ENCODE data around the gene LONRF2. TPM values are rescaled to one million over a fixed set of nuclear protein-coding genes. Genes with fewer than 3 reads are reported as not detected.

Gene LONRF2
- total RNA-seq, 1 experiment from 2014 or later: 1.6 TPM

GRCh38 chr2:100259106-100259505 is 63.2 kb downstream of the LONRF2 start:
- no peaks in the 10 kb centered on the region for H3K36me3 ChIP-seq (ENCODE audit: control insufficient read depth in 1 of 2, insufficient read depth in 2 of 2, low read length in 2 of 2)
- no peaks in the 10 kb centered on the region for H3K79me2 ChIP-seq (ENCODE audit: insufficient read depth, low read length)
- DNase-seq (ENCODE audit: low read depth, low spot score) (no peak), ATAC-seq (no peak)
- no peak overlapping the region for H3K4me2 ChIP-seq (ENCODE audit: low read length)
- no peaks in the 10 kb centered on the region for H3K9me2 ChIP-seq (ENCODE audit: insufficient read depth)
- H3K4me3 ChIP-seq (replicated peaks in 1 of 2; ENCODE audit: low read depth in 1 of 2, low read length in 2 of 2): no peak overlapping the region
- H3K27me3 ChIP-seq (ENCODE audit: insufficient read depth, low read length): no peaks in the 10 kb centered on the region
- intact Hi-C loops (cut with micrococcal nuclease): no loop called here
- no peak overlapping the region for H3K27ac ChIP-seq (ENCODE audit: low read depth, low read length)
- no TSS peak for BruUV-seq (replicated peaks)
- TF ChIP-seq ZNF274 (IDR thresholded peaks at IDR 0.05; ENCODE audit: low read depth, low read length) (no peak), SP1 (IDR thresholded peaks at IDR 0.05; ENCODE audit: low read depth) (no peak), ATF3 (IDR thresholded peaks at IDR 0.05) (no peak), FOSL1 (IDR thresholded peaks at IDR 0.05; ENCODE audit: low read depth) (no peak), EGR1 (IDR thresholded peaks at IDR 0.05; ENCODE audit: low read depth) (no peak), CEBPB (IDR thresholded peaks at IDR 0.05; ENCODE audit: low read depth) (no peak), JUND (IDR thresholded peaks at IDR 0.05) (no peak), POLR2AphosphoS5 (IDR thresholded peaks at IDR 0.05; ENCODE audit: low read depth, low read length) (no peak), EZH2phosphoT487 (IDR thresholded peaks at IDR 0.05; ENCODE audit: borderline replicate concordance) (no peak)
- CTCF ChIA-PET: no interaction called here
- H2AFZ ChIP-seq (ENCODE audit: low read depth, low read length, poor library complexity, severe bottlenecking): no peak overlapping the region
- H3K9me3 ChIP-seq (ENCODE audit: control insufficient read depth in 1 of 2, insufficient read depth in 1 of 2, low read depth in 1 of 2, low read length in 2 of 2): peaks cover 0 to 3% of the 10 kb centered on the region in 2 experiments; a peak in 1 of 4 replicates
- 0 out of 4 replicates have a peak, but pooled peaks cover 0 to 6% of the 10 kb centered on the region in 2 experiments for H3K4me1 ChIP-seq (ENCODE audit: control insufficient read depth in 1 of 2, insufficient read depth in 2 of 2, low read length in 2 of 2)
- no peaks in the 10 kb centered on the region for H4K20me1 ChIP-seq (ENCODE audit: insufficient read depth)
- RAD21 ChIA-PET (ENCODE audit: low non-redundant PET in 1 of 2, low total read pairs in 2 of 2, uncharacterized antibody in 2 of 2, unreplicated experiment in 2 of 2): no interaction called here
- POLR2A ChIA-PET: no interaction called here
- H3K9ac ChIP-seq (ENCODE audit: low read length): no peak overlapping the region

DNA sequence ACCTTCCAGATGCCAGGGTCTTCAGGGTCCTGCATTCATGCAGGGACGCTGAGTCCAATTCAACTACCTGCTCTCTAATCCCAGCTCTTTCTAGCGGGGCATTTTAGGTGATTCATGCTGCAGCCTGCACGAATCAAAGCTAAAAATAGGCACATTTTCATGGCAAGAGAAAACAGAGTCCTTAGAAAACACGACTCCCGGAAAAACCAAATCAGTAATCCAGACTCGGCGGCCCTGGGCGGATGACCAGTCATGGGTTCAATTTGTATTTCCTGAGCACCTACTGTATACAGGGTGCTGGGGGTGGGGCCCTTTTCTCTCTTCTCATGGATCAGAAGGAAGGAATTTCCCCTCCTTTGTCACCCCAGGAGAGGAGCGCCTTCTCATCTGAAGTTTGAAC is 64.4 kb downstream of the LONRF2 start:
- H3K9me3 ChIP-seq (ENCODE audit: control insufficient read depth in 1 of 2, insufficient read depth in 1 of 2, low read depth in 1 of 2, low read length in 2 of 2): peaks cover 0 to 3% of the 10 kb centered on the region in 2 experiments; a peak in 1 of 4 replicates
- H3K9me2 ChIP-seq (ENCODE audit: insufficient read depth): no peaks in the 10 kb centered on the region
- intact Hi-C loops (cut with micrococcal nuclease): no loop called here
- H3K36me3 ChIP-seq (ENCODE audit: control insufficient read depth in 1 of 2, insufficient read depth in 2 of 2, low read length in 2 of 2): no peaks in the 10 kb centered on the region
- DNase-seq (ENCODE audit: low read depth, low spot score): no peak
- TF ChIP-seq CEBPB (IDR thresholded peaks at IDR 0.05; ENCODE audit: low read depth) (no peak), EZH2 (IDR thresholded peaks at IDR 0.05) (no peak), RAD21 (IDR thresholded peaks at IDR 0.05; ENCODE audit: low read depth) (no peak), TCF7L2 (IDR thresholded peaks at IDR 0.05; ENCODE audit: borderline replicate concordance, extremely low read depth, insufficient read depth, insufficient read length) (no peak), MAX (IDR thresholded peaks at IDR 0.05) (no peak), EZH2phosphoT487 (IDR thresholded peaks at IDR 0.05; ENCODE audit: borderline replicate concordance) (no peak), JUND (IDR thresholded peaks at IDR 0.05) (no peak), SIN3A (IDR thresholded peaks at IDR 0.05; ENCODE audit: low read depth) (no peak), ATF3 (IDR thresholded peaks at IDR 0.05) (no peak), ZNF274 (IDR thresholded peaks at IDR 0.05; ENCODE audit: low read depth, low read length) (no peak), YY1 (IDR thresholded peaks at IDR 0.05; ENCODE audit: extremely low read depth, insufficient replicate concordance, low read depth, low read length) (no peak), SRF (IDR thresholded peaks at IDR 0.05; ENCODE audit: low read depth) (no peak), ELF1 (IDR thresholded peaks at IDR 0.05; ENCODE audit: borderline replicate concordance, low read depth) (no peak), EGR1 (IDR thresholded peaks at IDR 0.05; ENCODE audit: low read depth) (no peak), CBX3 (IDR thresholded peaks at IDR 0.05; ENCODE audit: low read depth) (no peak), ZFX (IDR thresholded peaks at IDR 0.05) (no peak), FOSL1 (IDR thresholded peaks at IDR 0.05; ENCODE audit: low read depth) (no peak), SP1 (IDR thresholded peaks at IDR 0.05; ENCODE audit: low read depth) (no peak)
- TF ChIP-seq, protein P1, sequence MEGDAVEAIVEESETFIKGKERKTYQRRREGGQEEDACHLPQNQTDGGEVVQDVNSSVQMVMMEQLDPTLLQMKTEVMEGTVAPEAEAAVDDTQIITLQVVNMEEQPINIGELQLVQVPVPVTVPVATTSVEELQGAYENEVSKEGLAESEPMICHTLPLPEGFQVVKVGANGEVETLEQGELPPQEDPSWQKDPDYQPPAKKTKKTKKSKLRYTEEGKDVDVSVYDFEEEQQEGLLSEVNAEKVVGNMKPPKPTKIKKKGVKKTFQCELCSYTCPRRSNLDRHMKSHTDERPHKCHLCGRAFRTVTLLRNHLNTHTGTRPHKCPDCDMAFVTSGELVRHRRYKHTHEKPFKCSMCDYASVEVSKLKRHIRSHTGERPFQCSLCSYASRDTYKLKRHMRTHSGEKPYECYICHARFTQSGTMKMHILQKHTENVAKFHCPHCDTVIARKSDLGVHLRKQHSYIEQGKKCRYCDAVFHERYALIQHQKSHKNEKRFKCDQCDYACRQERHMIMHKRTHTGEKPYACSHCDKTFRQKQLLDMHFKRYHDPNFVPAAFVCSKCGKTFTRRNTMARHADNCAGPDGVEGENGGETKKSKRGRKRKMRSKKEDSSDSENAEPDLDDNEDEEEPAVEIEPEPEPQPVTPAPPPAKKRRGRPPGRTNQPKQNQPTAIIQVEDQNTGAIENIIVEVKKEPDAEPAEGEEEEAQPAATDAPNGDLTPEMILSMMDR (IDR thresholded peaks at IDR 0.05 in 2 of 3, conservative IDR thresholded peaks at IDR 0.05 in 1 of 3; ENCODE audit: borderline replicate concordance in 1 of 3, insufficient read depth in 1 of 3, low read depth in 2 of 3, low read length in 2 of 3): no peak
- H3K9ac ChIP-seq (ENCODE audit: low read length): no peak overlapping the region
- no peaks in the 10 kb centered on the region for H3K27me3 ChIP-seq (ENCODE audit: insufficient read depth, low read length)
- no TSS peak for BruUV-seq (replicated peaks)
- ChIA-PET CTCF (interaction anchor here (1.2 kb wide), 1 partner anchor 699 kb away, joined by 4 read pairs; no protein-coding TSS in a partner anchor), POLR2A (no interaction called here), RAD21 (ENCODE audit: low non-redundant PET in 1 of 2, low total read pairs in 2 of 2, uncharacterized antibody in 2 of 2, unreplicated experiment in 2 of 2) (no interaction called here)
- no peak overlapping the region for H3K4me3 ChIP-seq (replicated peaks in 1 of 2; ENCODE audit: low read depth in 1 of 2, low read length in 2 of 2)
- H2AFZ ChIP-seq (ENCODE audit: low read depth, low read length, poor library complexity, severe bottlenecking): no peak overlapping the region
- no peaks in the 10 kb centered on the region for H4K20me1 ChIP-seq (ENCODE audit: insufficient read depth)
- 0 out of 4 replicates have a peak, but pooled peaks cover 0 to under 1% of the 10 kb centered on the region in 2 experiments for H3K4me1 ChIP-seq (ENCODE audit: control insufficient read depth in 1 of 2, insufficient read depth in 2 of 2, low read length in 2 of 2)
- no peak overlapping the region for H3K4me2 ChIP-seq (ENCODE audit: low read length)
- no peak overlapping the region for H3K27ac ChIP-seq (ENCODE audit: low read depth, low read length)
- no peaks in the 10 kb centered on the region for H3K79me2 ChIP-seq (ENCODE audit: insufficient read depth, low read length)
- no peak for ATAC-seq

Measured in HCT116 (cell line).